Hematopoietic multipotent progenitor cell treated with erythropoietin and hydrocortisone succinate and interleukin-3 and kit ligand, for 6 days (in vitro differentiated cells): Measurements from ENCODE around the gene TXNDC11.

Experiments used
- DNase-seq: peaks from one replicate; pipeline ENCODE4 v3.0.0-alpha.2; 2015

TXNDC11 gene

GRCh38 chr16:11673091-11674000 is 69.3 kb downstream of the TXNDC11 start:
- no peak for DNase-seq

GRCh38 chr16:11672206-11673090 is 70.2 kb downstream of the TXNDC11 start:
- no peak for DNase-seq

- DNase-seq, result no peak
These were observed 71.0 kb downstream of the TXNDC11 start for GRCh38 chr16:11671676-11672075.

- DNase-seq, result no peak
These were observed 71.4 kb downstream of the TXNDC11 start for GRCh38 chr16:11671271-11671670.

- no peak for DNase-seq
These were observed 72.2 kb downstream of the TXNDC11 start for GRCh38 chr16:11670171-11671131.

GRCh38 chr16:11669380-11670146 is 73.1 kb downstream of the TXNDC11 start:
- peak; percentile 51 for DNase-seq

- no peak for DNase-seq
These were observed 73.9 kb downstream of the TXNDC11 start for GRCh38 chr16:11668623-11669379.

- DNase-seq, result peak; percentile 89
These were observed 74.6 kb downstream of the TXNDC11 start, which contains the start of gene SNN for GRCh38 chr16:11667824-11668622. SNN (plus strand) TSS chr16:11668455; CDS start chr16:11676060, 7,605 bp downstream.

GRCh38 chr16:11667221-11667823 is 75.3 kb downstream of the TXNDC11 start:
- DNase-seq, result no peak

GRCh38 chr16:11666103-11667055 is 76.3 kb downstream of the TXNDC11 start:
- no peak for DNase-seq

GRCh38 chr16:11665071-11665491 is 77.6 kb downstream of the TXNDC11 start:
- no peak for DNase-seq

GRCh38 chr16:11662582-11662981 is 80.1 kb downstream of the TXNDC11 start:
- no peak for DNase-seq

GRCh38 chr16:11660565-11660964 is 82.1 kb downstream of the TXNDC11 start:
- DNase-seq, result no peak

- DNase-seq, result no peak
These were observed 83.6 kb downstream of the TXNDC11 start for GRCh38 chr16:11658896-11659708.

GRCh38 chr16:11657556-11657955 is 85.1 kb downstream of the TXNDC11 start:
- no peak for DNase-seq

GRCh38 chr16:11655655-11656054 is 87.0 kb downstream of the TXNDC11 start:
- no peak for DNase-seq

GRCh38 chr16:11651796-11652195 is 90.9 kb downstream of the TXNDC11 start:
- DNase-seq, result no peak
